GM21723 (cell line): ENCODE results near the gene ZNF784.

Source experiments
- ATAC-seq: cut with Tn5 transposase; IDR thresholded peaks from one replicate; pipeline ENCODE4 v1.9.1; 2021; ENCODE audit warnings: mild to moderate bottlenecking, moderate library complexity; ENCODE audit not compliant: unreplicated experiment

The ZNF784 gene

DNA sequence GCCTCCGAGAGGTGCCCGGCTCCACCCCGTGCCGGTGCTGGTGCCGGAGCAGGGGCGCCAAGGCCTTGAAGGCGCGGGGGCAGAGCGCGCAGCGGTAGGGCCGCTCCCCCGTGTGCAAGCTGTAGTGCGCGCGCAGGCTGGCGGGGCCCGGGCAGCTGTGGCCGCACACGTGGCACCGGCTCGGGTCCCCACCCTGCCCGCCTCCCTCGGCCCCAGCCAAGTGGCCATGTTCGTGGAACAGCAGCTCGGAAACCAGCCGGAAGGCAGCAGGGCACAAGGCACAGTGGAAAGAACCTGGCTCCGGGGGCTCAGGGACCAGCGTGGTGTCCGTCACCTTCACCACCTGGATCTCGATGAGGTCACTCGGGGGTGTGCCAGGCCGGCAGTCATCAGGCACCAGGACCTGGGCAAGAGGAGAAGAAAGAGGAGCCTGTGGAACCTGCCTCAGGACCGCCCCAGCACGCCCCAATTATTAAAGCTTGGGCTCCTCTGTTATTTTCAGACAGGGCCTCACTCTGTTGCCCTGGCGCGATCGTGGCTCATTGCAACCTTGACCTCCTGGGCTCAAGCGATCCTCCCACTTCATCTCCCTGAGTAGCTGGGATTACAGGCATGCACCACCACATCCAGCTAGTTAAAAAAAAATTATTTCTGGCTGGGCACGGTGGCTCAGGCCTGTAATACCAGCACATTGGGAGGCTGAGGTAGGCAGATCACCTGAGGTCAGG is 2.0 kb downstream of the ZNF784 start:
- ATAC-seq, result no peak

- ATAC-seq, result no peak
These were observed 2.6 kb downstream of the ZNF784 start for GRCh38 chr19:55621673-55622231.

GRCh38 chr19:55621205-55621672 is 3.1 kb downstream of the ZNF784 start:
- no peak for ATAC-seq

- ATAC-seq, result no peak
These were observed 3.8 kb downstream of the ZNF784 start for GRCh38 chr19:55620410-55621204.

- no peak for ATAC-seq
These were observed 5.1 kb downstream of the ZNF784 start for GRCh38 chr19:55619286-55619685.

GRCh38 chr19:55618426-55618825 is 5.9 kb downstream of the ZNF784 start:
- ATAC-seq, result no peak

- ATAC-seq, result no peak
These were observed 6.9 kb downstream of the ZNF784 start for GRCh38 chr19:55617426-55617825.

GRCh38 chr19:55616395-55616875 is 7.9 kb downstream of the ZNF784 start:
- no peak for ATAC-seq

DNA sequence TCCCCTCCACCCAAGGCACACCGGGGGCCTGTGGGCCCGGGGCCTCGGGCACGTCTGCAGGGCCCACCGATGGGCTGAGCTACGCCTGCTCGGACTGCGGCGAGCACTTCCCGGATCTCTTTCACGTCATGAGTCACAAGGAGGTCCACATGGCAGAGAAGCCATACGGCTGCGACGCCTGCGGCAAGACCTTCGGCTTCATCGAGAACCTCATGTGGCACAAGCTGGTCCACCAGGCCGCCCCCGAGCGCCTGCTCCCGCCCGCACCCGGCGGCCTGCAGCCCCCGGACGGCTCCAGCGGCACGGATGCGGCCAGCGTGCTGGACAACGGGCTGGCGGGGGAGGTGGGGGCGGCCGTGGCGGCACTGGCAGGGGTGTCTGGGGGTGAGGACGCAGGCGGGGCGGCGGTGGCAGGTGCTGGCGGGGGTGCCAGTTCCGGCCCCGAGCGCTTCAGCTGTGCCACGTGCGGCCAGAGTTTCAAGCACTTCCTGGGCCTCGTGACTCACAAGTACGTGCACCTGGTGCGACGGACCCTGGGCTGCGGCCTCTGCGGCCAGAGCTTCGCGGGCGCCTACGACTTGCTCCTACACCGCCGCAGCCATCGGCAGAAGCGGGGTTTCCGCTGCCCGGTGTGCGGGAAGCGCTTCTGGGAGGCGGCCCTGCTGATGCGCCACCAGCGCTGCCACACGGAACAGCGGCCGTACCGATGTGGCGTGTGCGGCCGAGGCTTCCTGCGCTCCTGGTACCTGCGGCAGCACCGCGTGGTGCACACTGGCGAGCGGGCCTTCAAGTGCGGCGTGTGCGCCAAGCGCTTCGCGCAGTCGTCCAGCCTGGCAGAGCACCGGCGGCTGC is 8.6 kb downstream of the ZNF784 start:
- ATAC-seq, result no peak

GRCh38 chr19:55614711-55615542 is 9.4 kb downstream of the ZNF784 start:
- no peak for ATAC-seq

DNA sequence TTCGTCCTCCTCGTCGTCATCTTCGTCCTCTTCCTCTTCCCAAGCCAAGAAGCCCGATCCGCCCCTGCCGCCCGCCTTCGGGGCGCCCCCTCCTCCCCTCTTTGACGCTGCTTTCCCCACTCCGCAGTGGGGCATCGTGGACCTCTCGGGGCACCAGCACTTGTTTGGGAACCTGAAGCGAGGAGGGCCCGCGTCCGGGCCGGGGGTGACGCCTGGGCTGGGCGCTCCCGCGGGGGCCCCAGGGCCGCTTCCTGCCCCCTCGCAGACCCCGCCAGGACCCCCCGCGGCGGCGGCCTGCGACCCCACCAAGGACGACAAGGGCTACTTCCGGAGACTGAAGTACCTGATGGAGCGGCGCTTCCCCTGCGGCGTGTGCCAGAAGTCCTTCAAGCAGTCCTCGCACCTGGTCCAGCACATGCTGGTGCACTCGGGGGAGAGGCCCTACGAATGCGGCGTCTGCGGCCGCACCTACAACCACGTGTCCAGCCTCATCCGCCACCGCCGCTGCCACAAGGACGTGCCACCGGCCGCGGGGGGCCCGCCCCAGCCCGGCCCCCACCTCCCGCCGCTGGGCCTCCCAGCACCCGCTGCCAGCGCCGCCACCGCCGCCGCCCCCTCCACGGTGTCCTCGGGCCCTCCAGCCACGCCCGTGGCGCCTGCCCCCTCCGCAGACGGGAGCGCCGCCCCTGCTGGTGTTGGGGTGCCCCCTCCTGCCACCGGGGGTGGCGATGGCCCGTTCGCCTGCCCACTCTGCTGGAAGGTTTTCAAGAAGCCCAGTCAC is 10.2 kb downstream of the ZNF784 start:
- no peak for ATAC-seq

GRCh38 chr19:55613396-55613795 is 11.0 kb downstream of the ZNF784 start:
- ATAC-seq, result no peak

- ATAC-seq, result no peak
These were observed 12.3 kb downstream of the ZNF784 start for GRCh38 chr19:55611983-55612645.

GRCh38 chr19:55611300-55611982 is 12.9 kb downstream of the ZNF784 start:
- ATAC-seq, result no peak

DNA sequence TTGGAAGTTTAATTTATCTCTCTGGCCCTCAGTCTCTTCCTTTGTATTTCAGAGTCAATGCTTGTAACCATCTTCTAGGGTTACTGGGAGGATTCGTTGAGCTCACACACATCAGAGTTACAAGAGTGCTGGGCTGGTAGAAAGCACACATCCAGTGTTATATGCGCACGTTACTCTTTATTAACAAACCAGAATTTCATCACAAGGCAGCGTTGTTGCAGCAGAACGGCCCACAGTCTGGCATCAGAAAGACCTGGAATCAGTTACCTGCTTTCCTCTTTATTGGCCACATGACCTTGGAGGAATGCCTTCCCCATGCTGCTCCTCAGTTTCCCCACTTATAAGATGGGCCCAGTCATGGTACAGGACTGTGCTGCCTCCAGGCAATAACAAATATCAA is 15.0 kb downstream of the ZNF784 start:
- ATAC-seq, result no peak

DNA sequence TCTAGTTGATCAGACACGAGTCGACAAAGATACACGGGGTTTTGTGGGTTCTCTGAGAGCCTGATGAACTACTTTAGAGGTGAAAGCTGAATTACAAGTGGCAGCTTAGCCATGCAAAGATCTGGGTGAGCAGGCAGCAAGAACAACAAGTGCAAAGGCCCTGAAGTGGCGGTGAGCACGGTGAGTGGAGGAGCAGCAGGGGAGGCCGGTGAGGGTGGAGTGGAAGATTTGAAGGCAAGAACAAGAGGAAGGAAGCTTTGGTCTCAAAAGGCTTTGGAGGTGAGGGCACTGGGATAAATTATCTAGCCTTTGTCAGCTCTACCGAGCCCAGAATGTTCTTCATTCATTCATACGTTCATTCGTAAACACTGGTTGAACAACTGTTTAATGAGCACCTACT is 17.5 kb downstream of the ZNF784 start:
- no peak for ATAC-seq

DNA sequence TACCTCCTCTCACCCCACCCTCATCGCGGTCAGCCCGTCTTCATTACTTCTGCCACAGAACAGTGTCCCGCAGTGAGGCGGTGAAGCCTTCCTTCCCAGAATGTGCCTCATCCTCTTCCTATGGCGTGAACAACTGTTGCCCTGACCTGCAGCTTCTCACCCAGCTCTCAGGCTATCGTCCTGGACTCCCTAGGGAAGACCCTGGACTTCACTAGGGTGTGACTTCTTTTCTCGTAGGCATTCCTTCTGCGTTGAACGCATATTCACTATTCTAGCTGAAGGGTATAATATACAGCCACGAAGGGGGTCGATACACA is 17.9 kb downstream of the ZNF784 start:
- no peak for ATAC-seq
